Measurements from ENCODE around the gene ASTN2.

DNA sequence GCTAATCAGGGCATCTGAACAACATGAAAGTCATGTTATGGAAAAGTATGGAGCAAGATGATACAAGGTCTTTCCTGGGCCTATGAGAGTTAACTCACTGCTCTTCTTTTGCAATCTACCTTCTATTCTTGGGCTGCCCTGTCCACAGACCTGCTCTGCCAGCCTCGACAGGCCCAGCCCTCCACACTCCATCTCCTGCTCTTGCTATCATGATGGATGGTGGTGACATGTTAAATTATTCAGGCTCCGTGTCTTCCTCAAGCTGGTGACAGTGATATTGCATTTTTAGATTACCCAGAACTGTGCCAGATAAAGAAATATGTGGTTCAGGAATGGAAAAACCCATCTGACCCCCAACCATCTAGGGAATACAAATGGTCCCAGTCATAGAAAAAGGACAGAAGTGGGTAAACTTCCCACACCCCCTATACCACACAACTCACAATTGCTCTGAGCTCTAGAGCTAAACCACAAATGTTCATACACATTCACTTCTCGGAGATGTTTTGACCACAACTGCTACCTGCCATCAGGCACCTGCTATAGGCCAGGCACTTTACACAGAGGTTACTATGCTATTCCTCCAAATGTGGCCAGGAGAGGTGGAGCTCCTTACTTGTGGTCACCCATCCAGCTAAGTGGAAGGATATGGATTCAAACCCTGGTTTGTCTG, 311.3 kb downstream of the ASTN2 start:
- TF ChIP-seq, protein P1, sequence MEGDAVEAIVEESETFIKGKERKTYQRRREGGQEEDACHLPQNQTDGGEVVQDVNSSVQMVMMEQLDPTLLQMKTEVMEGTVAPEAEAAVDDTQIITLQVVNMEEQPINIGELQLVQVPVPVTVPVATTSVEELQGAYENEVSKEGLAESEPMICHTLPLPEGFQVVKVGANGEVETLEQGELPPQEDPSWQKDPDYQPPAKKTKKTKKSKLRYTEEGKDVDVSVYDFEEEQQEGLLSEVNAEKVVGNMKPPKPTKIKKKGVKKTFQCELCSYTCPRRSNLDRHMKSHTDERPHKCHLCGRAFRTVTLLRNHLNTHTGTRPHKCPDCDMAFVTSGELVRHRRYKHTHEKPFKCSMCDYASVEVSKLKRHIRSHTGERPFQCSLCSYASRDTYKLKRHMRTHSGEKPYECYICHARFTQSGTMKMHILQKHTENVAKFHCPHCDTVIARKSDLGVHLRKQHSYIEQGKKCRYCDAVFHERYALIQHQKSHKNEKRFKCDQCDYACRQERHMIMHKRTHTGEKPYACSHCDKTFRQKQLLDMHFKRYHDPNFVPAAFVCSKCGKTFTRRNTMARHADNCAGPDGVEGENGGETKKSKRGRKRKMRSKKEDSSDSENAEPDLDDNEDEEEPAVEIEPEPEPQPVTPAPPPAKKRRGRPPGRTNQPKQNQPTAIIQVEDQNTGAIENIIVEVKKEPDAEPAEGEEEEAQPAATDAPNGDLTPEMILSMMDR (IDR thresholded peaks at IDR 0.05; ENCODE audit: low read length), result no peak
- no peak for TF ChIP-seq EZH2 (IDR thresholded peaks at IDR 0.05; ENCODE audit: borderline replicate concordance, low read length)

All from OCI-LY1 (cell line).